Measurements from ENCODE around the gene LIN7A.

- TF ChIP-seq POLR2A (IDR thresholded peaks at IDR 0.05; ENCODE audit: low read depth, low read length), result no peak
- no peak for TF ChIP-seq POLR2AphosphoS5 (IDR thresholded peaks at IDR 0.05; ENCODE audit: low read depth, low read length)
- TF ChIP-seq TAF1 (IDR thresholded peaks at IDR 0.05; ENCODE audit: low read depth, low read length), result no peak
- no peak for TF ChIP-seq SPI1 (IDR thresholded peaks at IDR 0.05; ENCODE audit: low read depth, low read length)
- TF ChIP-seq PAX5 (IDR thresholded peaks at IDR 0.05; ENCODE audit: insufficient read depth, low read length, severe bottlenecking), result no peak
These were observed 173.9 kb downstream of the LIN7A start for GRCh38 chr12:80763874-80764273.

All from GM12891 (cell line).